ENCODE data around the gene PTCSC3. TPM values are rescaled to one million over a fixed set of nuclear protein-coding genes. Genes with fewer than 3 reads are reported as not detected.

Gene PTCSC3
- total and polyA plus RNA-seq, 7 donors: not detected

DNA sequence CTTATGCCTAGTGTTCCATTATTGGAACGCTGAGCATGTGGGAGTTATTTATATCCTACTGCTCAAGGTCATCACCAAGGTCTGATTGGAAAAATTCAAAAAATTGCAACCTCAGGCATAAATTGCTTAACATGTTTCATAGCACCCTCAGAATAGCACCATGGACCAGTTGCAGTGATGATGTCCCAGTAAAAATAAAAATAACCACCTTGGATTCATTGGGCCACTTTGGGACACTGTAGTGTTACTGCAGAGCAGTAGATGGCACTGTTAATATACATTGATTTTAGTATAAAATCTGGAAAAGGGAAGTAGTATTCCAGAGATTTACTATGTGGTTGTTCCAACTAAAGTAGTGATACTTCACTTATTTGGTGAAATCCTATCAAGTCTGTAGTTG, 31.0 kb upstream of the PTCSC3 start:
- ATAC-seq (no peak), DNase-seq (no peak)
- Histone ChIP-seq H3K36me3 (ENCODE audit: insufficient read depth in 1 of 2, low read depth in 1 of 2) (no peaks in the 10 kb centered on the region), H3K9me3 (no peaks in the 10 kb centered on the region), H3K4me3 (no peak overlapping the region), H3K4me1 (no peaks in the 10 kb centered on the region), H3K27me3 (ENCODE audit: insufficient read depth in 3 of 3, low read length in 2 of 3) (no peaks in the 10 kb centered on the region), H3K27ac (no peak overlapping the region)
- TF ChIP-seq, protein P1, sequence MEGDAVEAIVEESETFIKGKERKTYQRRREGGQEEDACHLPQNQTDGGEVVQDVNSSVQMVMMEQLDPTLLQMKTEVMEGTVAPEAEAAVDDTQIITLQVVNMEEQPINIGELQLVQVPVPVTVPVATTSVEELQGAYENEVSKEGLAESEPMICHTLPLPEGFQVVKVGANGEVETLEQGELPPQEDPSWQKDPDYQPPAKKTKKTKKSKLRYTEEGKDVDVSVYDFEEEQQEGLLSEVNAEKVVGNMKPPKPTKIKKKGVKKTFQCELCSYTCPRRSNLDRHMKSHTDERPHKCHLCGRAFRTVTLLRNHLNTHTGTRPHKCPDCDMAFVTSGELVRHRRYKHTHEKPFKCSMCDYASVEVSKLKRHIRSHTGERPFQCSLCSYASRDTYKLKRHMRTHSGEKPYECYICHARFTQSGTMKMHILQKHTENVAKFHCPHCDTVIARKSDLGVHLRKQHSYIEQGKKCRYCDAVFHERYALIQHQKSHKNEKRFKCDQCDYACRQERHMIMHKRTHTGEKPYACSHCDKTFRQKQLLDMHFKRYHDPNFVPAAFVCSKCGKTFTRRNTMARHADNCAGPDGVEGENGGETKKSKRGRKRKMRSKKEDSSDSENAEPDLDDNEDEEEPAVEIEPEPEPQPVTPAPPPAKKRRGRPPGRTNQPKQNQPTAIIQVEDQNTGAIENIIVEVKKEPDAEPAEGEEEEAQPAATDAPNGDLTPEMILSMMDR (IDR thresholded peaks at IDR 0.05): peak; percentile 25
- 77 to 92% (median 85%) methylated on average over 1 of the region's 1 CpG for WGBS, 3 donors
- intact Hi-C loops (cut with DNase I): no loop called here

DNA sequence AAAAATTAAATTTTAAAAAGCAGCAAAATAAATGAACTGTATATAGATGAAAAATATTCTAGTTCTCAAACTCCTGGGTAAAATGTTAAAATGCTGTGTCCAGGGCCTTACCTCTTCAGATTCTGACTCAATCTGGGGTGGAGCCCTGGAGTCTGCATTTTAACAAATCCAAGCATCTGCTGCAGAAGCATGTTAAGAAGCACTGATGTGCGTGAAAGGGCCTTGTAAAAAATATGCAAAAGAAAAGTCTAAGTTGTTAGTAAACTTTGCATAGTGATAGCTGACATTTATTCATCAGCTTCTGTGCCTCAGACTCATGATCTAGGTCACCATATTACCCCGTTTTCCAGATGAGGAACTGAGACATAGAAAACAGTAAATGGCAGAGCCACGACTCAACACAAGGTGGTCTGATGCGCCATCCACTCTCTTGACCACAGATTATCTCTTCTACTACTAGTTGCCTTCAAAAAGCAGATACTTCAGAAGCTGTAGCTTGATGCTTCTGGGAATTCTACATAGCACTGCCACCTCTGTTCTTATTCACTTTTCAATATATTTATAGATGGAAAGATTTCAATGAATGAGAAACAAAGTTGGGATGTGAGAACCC, 28.0 kb upstream of the PTCSC3 start:
- Histone ChIP-seq H3K4me1 (no peaks in the 10 kb centered on the region), H3K36me3 (ENCODE audit: insufficient read depth in 1 of 2, low read depth in 1 of 2) (no peaks in the 10 kb centered on the region), H3K27me3 (ENCODE audit: insufficient read depth in 3 of 3, low read length in 2 of 3) (no peaks in the 10 kb centered on the region), H3K27ac (no peak overlapping the region), H3K9me3 (no peaks in the 10 kb centered on the region), H3K4me3 (no peak overlapping the region)
- 81 to 85% (median 83%) methylated on average over 4 of the region's 4 CpGs for WGBS, 3 donors
- DNase-seq (no peak), ATAC-seq (no peak)
- TF ChIP-seq, protein P1 (IDR thresholded peaks at IDR 0.05): no peak
- intact Hi-C loops (cut with DNase I): no loop called here

- DNase-seq (no peak), ATAC-seq (no peak)
- no peak overlapping the region for H3K27ac ChIP-seq
- no peaks in the 10 kb centered on the region for H3K9me3 ChIP-seq
- H3K27me3 ChIP-seq (ENCODE audit: insufficient read depth in 3 of 3, low read length in 2 of 3): no peaks in the 10 kb centered on the region
- no peaks in the 10 kb centered on the region for H3K4me1 ChIP-seq
- WGBS, 3 donors: 0% methylated on average over 1 of the region's 1 CpG; no CpG with 5 or more reads in 2 of the 3 donors
- H3K4me3 ChIP-seq: no peak overlapping the region
- no peaks in the 10 kb centered on the region for H3K36me3 ChIP-seq (ENCODE audit: insufficient read depth in 1 of 2, low read depth in 1 of 2)
- intact Hi-C loops (cut with DNase I): no loop called here
- TF ChIP-seq, protein P1 (IDR thresholded peaks at IDR 0.05): no peak
These were observed 21.9 kb upstream of the PTCSC3 start for GRCh38 chr14:36198378-36198777.

- TF ChIP-seq, protein P1 (IDR thresholded peaks at IDR 0.05): no peak
- ATAC-seq (no peak), DNase-seq (no peak)
- Histone ChIP-seq H3K27me3 (ENCODE audit: insufficient read depth in 3 of 3, low read length in 2 of 3) (no peaks in the 10 kb centered on the region), H3K4me3 (no peak overlapping the region), H3K27ac (no peak overlapping the region), H3K4me1 (no peaks in the 10 kb centered on the region), H3K36me3 (ENCODE audit: insufficient read depth in 1 of 2, low read depth in 1 of 2) (no peaks in the 10 kb centered on the region), H3K9me3 (no peaks in the 10 kb centered on the region)
- intact Hi-C loops (cut with DNase I): no loop called here
- 71 to 84% (median 79%) methylated on average over 4 of the region's 4 CpGs for whole genome bisulfite sequencing, 3 donors
These were observed 18.1 kb upstream of the PTCSC3 start for GRCh38 chr14:36194663-36195062.

GRCh38 chr14:36192530-36192929, 16.0 kb upstream of the PTCSC3 start:
- intact Hi-C loops (cut with DNase I): no loop called here
- no peak overlapping the region for H3K4me3 ChIP-seq
- no peak for DNase-seq
- H3K9me3 ChIP-seq: no peaks in the 10 kb centered on the region
- H3K4me1 ChIP-seq: no peaks in the 10 kb centered on the region
- no peak for ATAC-seq
- no peaks in the 10 kb centered on the region for H3K36me3 ChIP-seq (ENCODE audit: insufficient read depth in 1 of 2, low read depth in 1 of 2)
- H3K27ac ChIP-seq: no peak overlapping the region
- H3K27me3 ChIP-seq (ENCODE audit: insufficient read depth in 3 of 3, low read length in 2 of 3): no peaks in the 10 kb centered on the region
- TF ChIP-seq, protein P1 (IDR thresholded peaks at IDR 0.05): no peak
- 80 to 86% (median 83%) methylated on average over 3 of the region's 3 CpGs for WGBS, 3 donors

Measured in psoas muscle (tissue), 8 donors.